GM19043 (cell line): ENCODE data around the gene SWAP70.
"Not testable (repeated sequence)": the region's sequence is repeated elsewhere in the genome, so short reads cannot be mapped to it uniquely, and the experiment has no call there.

Experiments
- ATAC-seq: cut with Tn5 transposase; IDR thresholded peaks from one replicate; pipeline ENCODE4 v1.9.1; 2021; ENCODE audit warnings: low read depth; ENCODE audit not compliant: unreplicated experiment

SWAP70 gene

GRCh38 chr11:9663699-9664275 is at the start of gene SWAP70:
Gene SWAP70 (plus strand): TSS chr11:9664077. CDS start chr11:9664180, 103 bp downstream.
- peak; percentile 79 for ATAC-seq

- peak; percentile 49 for ATAC-seq
Measured at GRCh38 chr11:9615031-9615451, 48.8 kb upstream of the SWAP70 start.

- no peak for ATAC-seq
Measured at GRCh38 chr11:9616042-9616675, 47.7 kb upstream of the SWAP70 start.

- ATAC-seq = no peak
Measured at GRCh38 chr11:9616858-9617257, 47.0 kb upstream of the SWAP70 start.

GRCh38 chr11:9617940-9618339 is 45.9 kb upstream of the SWAP70 start:
- ATAC-seq = no peak

- ATAC-seq = no peak
Measured at GRCh38 chr11:9619004-9619403, 44.9 kb upstream of the SWAP70 start.

GRCh38 chr11:9619971-9620370 is 43.9 kb upstream of the SWAP70 start:
- ATAC-seq = no peak

GRCh38 chr11:9622353-9622752 is 41.5 kb upstream of the SWAP70 start:
- not testable (repeated sequence) for ATAC-seq

- ATAC-seq = not testable (repeated sequence)
Measured at GRCh38 chr11:9623053-9623452, 40.8 kb upstream of the SWAP70 start.

GRCh38 chr11:9624448-9624847 is 39.4 kb upstream of the SWAP70 start:
- ATAC-seq = no peak

GRCh38 chr11:9625162-9625561 is 38.7 kb upstream of the SWAP70 start:
- ATAC-seq = no peak

GRCh38 chr11:9625728-9626127 is 38.1 kb upstream of the SWAP70 start:
- ATAC-seq = no peak

GRCh38 chr11:9626496-9627394 is 37.1 kb upstream of the SWAP70 start:
- ATAC-seq = no peak

GRCh38 chr11:9629064-9629463 is 34.8 kb upstream of the SWAP70 start:
- no peak for ATAC-seq

- no peak for ATAC-seq
Measured at GRCh38 chr11:9633679-9634078, 30.2 kb upstream of the SWAP70 start.

- ATAC-seq = no peak
Measured at GRCh38 chr11:9636691-9637090, 27.2 kb upstream of the SWAP70 start.

GRCh38 chr11:9639099-9639498 is 24.8 kb upstream of the SWAP70 start:
- ATAC-seq = no peak

- no peak for ATAC-seq
Measured at GRCh38 chr11:9639985-9640384, 23.9 kb upstream of the SWAP70 start.

- ATAC-seq = no peak
Measured at GRCh38 chr11:9642894-9643293, 21.0 kb upstream of the SWAP70 start.

GRCh38 chr11:9643751-9644150 is 20.1 kb upstream of the SWAP70 start:
- peak; percentile 68 for ATAC-seq

GRCh38 chr11:9645881-9646280 is 18.0 kb upstream of the SWAP70 start:
- ATAC-seq = no peak
